Endodermal cell (in vitro differentiated cells): Measurements from ENCODE around the gene SHISAL2A. TPM values are rescaled to one million over a fixed set of nuclear protein-coding genes. Genes with fewer than 3 reads are reported as not detected.

Experiments
- DNase-seq: peaks from one replicate; pipeline ENCODE4 v3.0.0-alpha.2; 2017
- H3K27ac ChIP-seq: 2 replicates; pipeline ENCODE4 v1.5.1; 2013; ENCODE audit warnings: mild to moderate bottlenecking, low read depth, low read length, moderate library complexity
- H3K27me3 ChIP-seq: 2 replicates; pipeline ENCODE4 v1.6.1; 2013; ENCODE audit warnings: mild to moderate bottlenecking, low read length, moderate library complexity; ENCODE audit not compliant: insufficient read depth, control insufficient read depth, poor library complexity, severe bottlenecking
- H3K36me3 ChIP-seq: 2 replicates; pipeline ENCODE4 v1.7.0; 2013; ENCODE audit warnings: mild to moderate bottlenecking, low read length, moderate library complexity; ENCODE audit not compliant: control insufficient read depth, insufficient read depth
- H3K4me1 ChIP-seq: one replicate; pipeline ENCODE4 v1.7.0; 2013; ENCODE audit warnings: low read length; ENCODE audit not compliant: control insufficient read depth, insufficient read depth
- H3K4me3 ChIP-seq: 2 replicates; pipeline ENCODE4 v1.5.1; 2013; ENCODE audit warnings: mild to moderate bottlenecking, low read length, moderate library complexity
- H3K9ac ChIP-seq: 2 replicates; pipeline ENCODE4 v1.6.1; 2013; ENCODE audit warnings: mild to moderate bottlenecking, low read length, moderate library complexity; ENCODE audit not compliant: poor library complexity, severe bottlenecking; ENCODE audit errors: extremely low read depth
- H3K9me3 ChIP-seq: 2 replicates; pipeline ENCODE4 v1.6.1; 2013; ENCODE audit warnings: mild to moderate bottlenecking, low read length, moderate library complexity; ENCODE audit not compliant: control insufficient read depth
- H3K27ac Mint-ChIP-seq: 2 replicates; pipeline ENCODE4 v1.8.0; 2020; ENCODE audit warnings: mixed read lengths
- H3K27me3 Mint-ChIP-seq: 2 replicates; pipeline ENCODE4 v1.8.0; 2021; ENCODE audit warnings: mild to moderate bottlenecking, mixed read lengths; ENCODE audit not compliant: insufficient read depth
- H3K36me3 Mint-ChIP-seq: 2 replicates; pipeline ENCODE4 v1.8.0; 2020; ENCODE audit warnings: low read depth, mixed read lengths
- H3K4me1 Mint-ChIP-seq: 2 replicates; pipeline ENCODE4 v1.8.0; 2020; ENCODE audit warnings: mixed read lengths
- H3K4me3 Mint-ChIP-seq: 2 replicates; pipeline ENCODE4 v1.8.0; 2020; ENCODE audit warnings: mild to moderate bottlenecking, moderate library complexity, mixed read lengths
- H3K9me3 Mint-ChIP-seq: 2 replicates; pipeline ENCODE4 v1.8.0; 2020; ENCODE audit warnings: mild to moderate bottlenecking, mixed read lengths
- WGBS, 2 experiments: methylation state at CpG; one replicate each; pipeline versions ENCODE4 v1.1.5 to v1.1.7; 2013; ENCODE audit warnings: missing lambda C conversion rate in 2 of 2, mixed read lengths in 1 of 2; ENCODE audit not compliant: insufficient coverage in 1 of 2, insufficient read length in 1 of 2; 5-methylcytosine and 5-hydroxymethylcytosine counted together
- total RNA-seq, 2 donors: library from RNA; stranded (reverse); fragmentation: NEBNext Ultra II Directional in 1 of 2; extraction: Animal tissue kit (Norgen Biotek cat#: 25700) in 1 of 2; gene quantifications; 2 replicates in 1 of 2; 3 replicates in 1 of 2; pipeline ENCODE4 v1.2.1, GENCODE V29; 2021
- TF ChIP-seq, protein P1 (sequence below): fragments of 200-600 bp; sonication (generic); conservative IDR thresholded peaks from 2 replicates; pipeline ENCODE4 v1.5.0; 2021; ENCODE audit warnings: antibody characterized with exemption, mild to moderate bottlenecking

SHISAL2A gene
- total RNA-seq, 2 donors from 2014 or later = 1.5 to 5.3 TPM

DNA sequence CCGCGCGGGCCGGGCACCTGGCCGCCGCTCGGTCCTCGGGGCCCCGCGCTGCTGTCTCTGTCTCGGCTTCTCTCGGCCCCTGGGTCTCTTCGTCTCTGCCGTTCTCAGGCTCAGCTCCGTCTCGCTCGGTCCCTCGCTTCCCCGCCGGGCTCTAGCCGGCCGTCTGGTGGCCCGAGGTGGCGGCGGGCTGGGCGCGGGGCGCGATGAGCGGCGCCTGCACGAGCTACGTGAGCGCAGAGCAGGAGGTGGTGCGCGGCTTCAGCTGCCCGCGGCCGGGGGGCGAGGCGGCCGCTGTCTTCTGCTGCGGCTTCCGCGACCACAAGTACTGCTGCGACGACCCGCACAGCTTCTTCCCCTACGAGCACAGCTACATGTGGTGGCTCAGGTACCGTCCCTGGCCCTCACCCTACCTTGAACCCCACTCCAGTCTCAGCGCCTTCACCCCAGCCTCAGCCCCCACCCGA, 355 bp downstream of the SHISAL2A start:
- TF ChIP-seq, protein P1, sequence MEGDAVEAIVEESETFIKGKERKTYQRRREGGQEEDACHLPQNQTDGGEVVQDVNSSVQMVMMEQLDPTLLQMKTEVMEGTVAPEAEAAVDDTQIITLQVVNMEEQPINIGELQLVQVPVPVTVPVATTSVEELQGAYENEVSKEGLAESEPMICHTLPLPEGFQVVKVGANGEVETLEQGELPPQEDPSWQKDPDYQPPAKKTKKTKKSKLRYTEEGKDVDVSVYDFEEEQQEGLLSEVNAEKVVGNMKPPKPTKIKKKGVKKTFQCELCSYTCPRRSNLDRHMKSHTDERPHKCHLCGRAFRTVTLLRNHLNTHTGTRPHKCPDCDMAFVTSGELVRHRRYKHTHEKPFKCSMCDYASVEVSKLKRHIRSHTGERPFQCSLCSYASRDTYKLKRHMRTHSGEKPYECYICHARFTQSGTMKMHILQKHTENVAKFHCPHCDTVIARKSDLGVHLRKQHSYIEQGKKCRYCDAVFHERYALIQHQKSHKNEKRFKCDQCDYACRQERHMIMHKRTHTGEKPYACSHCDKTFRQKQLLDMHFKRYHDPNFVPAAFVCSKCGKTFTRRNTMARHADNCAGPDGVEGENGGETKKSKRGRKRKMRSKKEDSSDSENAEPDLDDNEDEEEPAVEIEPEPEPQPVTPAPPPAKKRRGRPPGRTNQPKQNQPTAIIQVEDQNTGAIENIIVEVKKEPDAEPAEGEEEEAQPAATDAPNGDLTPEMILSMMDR = no peak
- no peaks in the 10 kb centered on the region for H3K9me3 ChIP-seq
- no peak overlapping the region for H3K4me3 ChIP-seq
- Mint-ChIP-seq H3K9me3 (no peaks in the 10 kb centered on the region), H3K36me3 (no peaks in the 10 kb centered on the region), H3K27me3 (peaks cover 60% of the 10 kb centered on the region), H3K4me1 (peaks cover 36% of the 10 kb centered on the region), H3K27ac (peak overlapping the region; percentile 71), H3K4me3 (peak overlapping the region; percentile 58)
- no peaks in the 10 kb centered on the region for H3K36me3 ChIP-seq
- peaks cover under 1% of the 10 kb centered on the region for H3K4me1 ChIP-seq
- peaks cover 36% of the 10 kb centered on the region for H3K27me3 ChIP-seq
- peak; percentile 85 for DNase-seq
- WGBS, 2 experiments = 13 to 21% methylated on average over 43 to 52 of the region's 52 CpGs
- no peak overlapping the region for H3K9ac ChIP-seq
- H3K27ac ChIP-seq = no peak overlapping the region

DNA sequence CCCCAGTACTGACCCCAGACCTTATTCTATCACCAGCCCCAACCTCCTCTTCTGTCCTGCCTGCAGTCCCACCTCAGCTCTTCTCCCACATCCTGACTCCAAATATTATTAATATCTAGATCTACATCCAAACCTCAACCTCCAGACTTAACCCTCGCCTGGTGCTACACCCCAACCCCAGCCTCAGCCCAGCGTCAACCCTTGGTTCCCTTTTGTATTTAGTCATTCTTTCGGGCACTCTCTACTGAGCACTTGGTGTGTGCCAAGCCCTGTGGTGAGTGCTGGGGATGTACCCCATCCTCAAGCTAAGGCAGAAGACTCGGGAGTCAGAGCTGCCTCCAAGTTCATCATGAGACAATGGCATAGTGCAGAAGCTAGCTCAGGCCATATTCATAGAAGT, 1.1 kb downstream of the SHISAL2A start:
- no peaks in the 10 kb centered on the region for H3K36me3 Mint-ChIP-seq
- peaks cover 5% of the 10 kb centered on the region for H3K4me1 ChIP-seq
- H3K9ac ChIP-seq = no peak overlapping the region
- H3K9me3 ChIP-seq = no peaks in the 10 kb centered on the region
- peaks cover 58% of the 10 kb centered on the region for H3K27me3 Mint-ChIP-seq
- no peak overlapping the region for H3K27ac Mint-ChIP-seq
- H3K9me3 Mint-ChIP-seq = no peaks in the 10 kb centered on the region
- peaks cover 40% of the 10 kb centered on the region for H3K4me1 Mint-ChIP-seq
- no peaks in the 10 kb centered on the region for H3K36me3 ChIP-seq
- TF ChIP-seq, protein P1 = no peak
- 91 to 94% methylated on average over 4 of the region's 4 CpGs for WGBS, 2 experiments
- no peak overlapping the region for H3K27ac ChIP-seq
- H3K27me3 ChIP-seq = peaks cover 36% of the 10 kb centered on the region
- H3K4me3 Mint-ChIP-seq = peak overlapping the region; percentile 58
- DNase-seq = no peak
- H3K4me3 ChIP-seq = no peak overlapping the region

DNA sequence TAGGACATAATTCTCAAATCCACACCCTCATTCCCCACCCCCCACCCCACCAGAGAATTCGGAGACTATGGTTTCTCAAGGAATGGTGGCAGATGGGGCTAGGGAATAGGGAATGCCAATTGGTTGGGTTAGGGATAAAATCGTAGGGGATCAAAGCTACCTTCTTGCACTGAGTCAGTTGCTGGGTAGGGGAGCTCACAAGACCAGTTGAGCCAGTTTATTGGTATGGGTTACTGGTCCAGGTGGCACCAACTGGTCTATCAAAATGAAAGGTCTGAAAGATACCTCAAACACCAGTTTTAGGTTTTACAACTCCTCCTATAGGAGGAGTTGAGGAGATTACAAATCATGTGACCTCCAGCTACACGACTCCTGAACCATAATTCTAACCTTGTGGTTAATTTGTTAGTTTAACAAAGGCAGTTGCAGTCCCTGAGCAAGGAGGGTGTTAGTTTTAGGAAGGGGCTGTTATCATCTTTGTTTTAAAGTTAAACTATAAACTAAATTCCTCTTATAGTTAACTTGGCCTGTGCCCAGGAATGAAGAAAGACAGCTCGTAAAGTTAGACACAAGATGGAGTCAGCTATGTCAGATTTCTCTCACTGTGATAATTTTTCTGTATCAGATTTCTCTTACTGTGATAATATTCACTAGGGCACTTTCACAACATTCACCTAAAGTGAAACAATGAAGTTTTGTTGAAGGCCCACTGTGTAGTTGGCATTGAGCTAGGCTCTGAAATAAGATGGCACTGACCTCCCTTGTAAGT, 2.5 kb downstream of the SHISAL2A start:
- TF ChIP-seq, protein P1 = no peak
- Histone ChIP-seq H3K4me1 (peaks cover 5% of the 10 kb centered on the region), H3K36me3 (no peaks in the 10 kb centered on the region), H3K4me3 (no peak overlapping the region), H3K27me3 (peaks cover 31% of the 10 kb centered on the region), H3K9ac (peak overlapping the region; percentile 23), H3K27ac (no peak overlapping the region), H3K9me3 (no peaks in the 10 kb centered on the region)
- Mint-ChIP-seq H3K4me1 (peaks cover 43% of the 10 kb centered on the region), H3K9me3 (no peaks in the 10 kb centered on the region), H3K27me3 (peaks cover 50% of the 10 kb centered on the region), H3K4me3 (no peak overlapping the region), H3K36me3 (no peaks in the 10 kb centered on the region), H3K27ac (no peak overlapping the region)
- no peak for DNase-seq
- WGBS, 2 experiments = 76 to 80% methylated on average over 1 to 4 of the region's 4 CpGs
